Panc1 (cell line): ENCODE data around the gene OSER1. TPM values are rescaled to one million over a fixed set of nuclear protein-coding genes. Genes with fewer than 3 reads are reported as not detected.

Experiments used
- ATAC-seq: fragments of 200-7000 bp; cut with Tn5 transposase; 2 replicates; pipeline ENCODE4 v1.9.1; 2020; ENCODE audit warnings: mild to moderate bottlenecking, moderate library complexity
- BruUV-seq: library from RNA; stranded (reverse); fragments of 400-500 nt; replicated peaks from 2 replicates; lab custom pipeline; 2021; lab: Mats Ljungman, UMichigan
- CTCF ChIA-PET: fragments of 300-600 bp; sonication (Branson Sonifier 250); formaldehyde crosslinking; loops from one replicate; lab custom pipeline; 2022; ENCODE audit warnings: antibody characterized with exemption; lab: Charles Lee
- POLR2A ChIA-PET: fragments of 300-600 bp; sonication (Branson Sonifier 250); formaldehyde crosslinking; loops from one replicate; lab custom pipeline; 2022; ENCODE audit warnings: antibody characterized with exemption; lab: Charles Lee
- DNase-seq: peaks from one replicate; pipeline ENCODE4 v3.0.0-alpha.2; 2010; ENCODE audit warnings: low read depth, low spot score
- H3K27ac ChIP-seq: 2 replicates; pipeline ENCODE4 v1.5.1; 2011; ENCODE audit warnings: mild to moderate bottlenecking, low read length, inconsistent platforms
- H3K27me3 ChIP-seq: fragments of 200-500 bp; sonication (Bioruptor generic); 2 replicates; pipeline ENCODE4 v1.6.0; 2014; ENCODE audit warnings: low read length, inconsistent platforms; ENCODE audit not compliant: control insufficient read depth, insufficient read depth
- H3K36me3 ChIP-seq: fragments of 200-500 bp; sonication (Bioruptor generic); 2 replicates; pipeline ENCODE4 v1.5.1; 2014; ENCODE audit warnings: inconsistent platforms, mild to moderate bottlenecking, low read length, moderate library complexity; ENCODE audit not compliant: control insufficient read depth, insufficient read depth
- H3K4me1 ChIP-seq: 2 replicates; pipeline ENCODE4 v1.5.1; 2011; ENCODE audit warnings: inconsistent platforms, mild to moderate bottlenecking, low read length, moderate library complexity; ENCODE audit not compliant: control insufficient read depth, insufficient read depth
- H3K4me3 ChIP-seq, 2 experiments: 2 replicates each; pipeline ENCODE4 v1.5.1; 2011 to 2012; ENCODE audit warnings: low read depth in 2 of 2, low read length in 2 of 2, mild to moderate bottlenecking in 2 of 2, inconsistent platforms in 1 of 2, moderate library complexity in 1 of 2
- H3K9me3 ChIP-seq: fragments of 200-500 bp; sonication (Bioruptor generic); 2 replicates; pipeline ENCODE4 v1.5.1; 2014; ENCODE audit warnings: low read depth, mild to moderate bottlenecking, inconsistent platforms, low read length, moderate library complexity; ENCODE audit not compliant: control insufficient read depth, insufficient read depth
- POLR2AphosphoS5 ChIP-seq: IDR thresholded peaks from 2 replicates; pipeline ENCODE4 v1.6.1; 2012; ENCODE audit warnings: mild to moderate bottlenecking, low read depth, low read length, moderate library complexity
- SIN3A ChIP-seq: IDR thresholded peaks from 2 replicates; pipeline ENCODE4 v1.6.1; 2012; ENCODE audit warnings: low read depth, mild to moderate bottlenecking, low read length, moderate library complexity, borderline replicate concordance; ENCODE audit not compliant: insufficient read depth
- TCF7L2 ChIP-seq: IDR thresholded peaks from 2 replicates; pipeline ENCODE4 v1.6.1; 2011; ENCODE audit warnings: mild to moderate bottlenecking, low read depth, low read length, inconsistent platforms
- in situ Hi-C: cut with HindIII; loops from 2 replicates; pipeline ENCODE4 v1.10.0; 2016; ENCODE audit warnings: low sequenced_read_pairs, low pct_unique_long_range_greater_than_20kb
- intact Hi-C: fragments of 100-400 bp; cut with micrococcal nuclease; formaldehyde crosslinking; loops from one replicate; pipeline ENCODE4 v1.10.0; 2022; ENCODE audit not compliant: unreplicated experiment
- total RNA-seq: library from RNA; stranded (reverse); gene quantifications from one replicate; pipeline ENCODE4 v1.2.1, GENCODE V29; 2021; ENCODE audit not compliant: unreplicated experiment
- TF ChIP-seq, protein P1 (sequence below): fragments of 450-650 bp; IDR thresholded peaks from 2 replicates; pipeline ENCODE4 v1.5.1; 2017; ENCODE audit warnings: mild to moderate bottlenecking
- TF ChIP-seq, protein P2 (sequence below), 2 experiments: IDR thresholded peaks; 2 replicates each; pipeline ENCODE4 v1.6.1; 2011 to 2012; ENCODE audit warnings: low read depth in 2 of 2, control low read depth in 1 of 2, low read length in 1 of 2, mild to moderate bottlenecking in 1 of 2, moderate library complexity in 1 of 2; ENCODE audit not compliant: insufficient read depth in 1 of 2

OSER1 gene
- total RNA-seq, 1 experiment from 2014 or later: 37.8 TPM

DNA sequence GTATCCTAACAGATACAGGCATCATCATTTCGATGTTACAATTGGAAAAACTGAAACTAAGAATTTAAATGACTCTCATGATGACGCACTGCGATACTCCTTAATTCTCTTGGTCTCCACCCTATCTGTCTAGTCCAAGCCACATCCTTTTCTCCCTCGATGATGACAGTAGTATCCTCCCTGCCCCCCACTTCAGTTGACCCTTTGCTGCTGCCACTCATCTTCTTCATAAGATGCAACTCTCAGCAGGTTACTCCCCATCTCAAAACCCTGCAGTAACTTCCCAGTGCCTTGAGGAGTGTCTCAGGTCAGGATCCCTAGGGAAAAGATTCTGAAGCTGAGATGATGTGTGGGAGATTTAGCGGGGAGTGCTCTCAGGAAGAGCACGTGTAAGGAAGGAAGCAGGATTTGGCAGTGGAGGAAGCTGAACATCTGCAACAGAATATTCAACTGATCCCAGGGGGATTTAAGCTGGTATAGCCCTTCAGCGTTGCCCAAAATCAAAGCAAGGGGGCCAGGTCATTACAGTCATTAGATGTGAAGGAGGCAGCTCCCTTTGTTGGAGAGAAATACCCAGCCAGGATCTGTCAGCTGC lies 39.7 kb downstream of the OSER1 start:
- Histone ChIP-seq H3K9me3 (no peaks in the 10 kb centered on the region), H3K36me3 (no peaks in the 10 kb centered on the region), H3K4me1 (peaks cover 7% of the 10 kb centered on the region), H3K27me3 (0 out of 2 replicates have a peak, but pooled peaks cover 3% of the 10 kb centered on the region), H3K27ac (no peak overlapping the region), H3K4me3 (no peak overlapping the region)
- TF ChIP-seq TCF7L2: no peak
- TF ChIP-seq, protein P1, sequence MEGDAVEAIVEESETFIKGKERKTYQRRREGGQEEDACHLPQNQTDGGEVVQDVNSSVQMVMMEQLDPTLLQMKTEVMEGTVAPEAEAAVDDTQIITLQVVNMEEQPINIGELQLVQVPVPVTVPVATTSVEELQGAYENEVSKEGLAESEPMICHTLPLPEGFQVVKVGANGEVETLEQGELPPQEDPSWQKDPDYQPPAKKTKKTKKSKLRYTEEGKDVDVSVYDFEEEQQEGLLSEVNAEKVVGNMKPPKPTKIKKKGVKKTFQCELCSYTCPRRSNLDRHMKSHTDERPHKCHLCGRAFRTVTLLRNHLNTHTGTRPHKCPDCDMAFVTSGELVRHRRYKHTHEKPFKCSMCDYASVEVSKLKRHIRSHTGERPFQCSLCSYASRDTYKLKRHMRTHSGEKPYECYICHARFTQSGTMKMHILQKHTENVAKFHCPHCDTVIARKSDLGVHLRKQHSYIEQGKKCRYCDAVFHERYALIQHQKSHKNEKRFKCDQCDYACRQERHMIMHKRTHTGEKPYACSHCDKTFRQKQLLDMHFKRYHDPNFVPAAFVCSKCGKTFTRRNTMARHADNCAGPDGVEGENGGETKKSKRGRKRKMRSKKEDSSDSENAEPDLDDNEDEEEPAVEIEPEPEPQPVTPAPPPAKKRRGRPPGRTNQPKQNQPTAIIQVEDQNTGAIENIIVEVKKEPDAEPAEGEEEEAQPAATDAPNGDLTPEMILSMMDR: no peak
- TF ChIP-seq POLR2AphosphoS5: no peak
- TF ChIP-seq SIN3A: no peak
- TF ChIP-seq, protein P2, sequence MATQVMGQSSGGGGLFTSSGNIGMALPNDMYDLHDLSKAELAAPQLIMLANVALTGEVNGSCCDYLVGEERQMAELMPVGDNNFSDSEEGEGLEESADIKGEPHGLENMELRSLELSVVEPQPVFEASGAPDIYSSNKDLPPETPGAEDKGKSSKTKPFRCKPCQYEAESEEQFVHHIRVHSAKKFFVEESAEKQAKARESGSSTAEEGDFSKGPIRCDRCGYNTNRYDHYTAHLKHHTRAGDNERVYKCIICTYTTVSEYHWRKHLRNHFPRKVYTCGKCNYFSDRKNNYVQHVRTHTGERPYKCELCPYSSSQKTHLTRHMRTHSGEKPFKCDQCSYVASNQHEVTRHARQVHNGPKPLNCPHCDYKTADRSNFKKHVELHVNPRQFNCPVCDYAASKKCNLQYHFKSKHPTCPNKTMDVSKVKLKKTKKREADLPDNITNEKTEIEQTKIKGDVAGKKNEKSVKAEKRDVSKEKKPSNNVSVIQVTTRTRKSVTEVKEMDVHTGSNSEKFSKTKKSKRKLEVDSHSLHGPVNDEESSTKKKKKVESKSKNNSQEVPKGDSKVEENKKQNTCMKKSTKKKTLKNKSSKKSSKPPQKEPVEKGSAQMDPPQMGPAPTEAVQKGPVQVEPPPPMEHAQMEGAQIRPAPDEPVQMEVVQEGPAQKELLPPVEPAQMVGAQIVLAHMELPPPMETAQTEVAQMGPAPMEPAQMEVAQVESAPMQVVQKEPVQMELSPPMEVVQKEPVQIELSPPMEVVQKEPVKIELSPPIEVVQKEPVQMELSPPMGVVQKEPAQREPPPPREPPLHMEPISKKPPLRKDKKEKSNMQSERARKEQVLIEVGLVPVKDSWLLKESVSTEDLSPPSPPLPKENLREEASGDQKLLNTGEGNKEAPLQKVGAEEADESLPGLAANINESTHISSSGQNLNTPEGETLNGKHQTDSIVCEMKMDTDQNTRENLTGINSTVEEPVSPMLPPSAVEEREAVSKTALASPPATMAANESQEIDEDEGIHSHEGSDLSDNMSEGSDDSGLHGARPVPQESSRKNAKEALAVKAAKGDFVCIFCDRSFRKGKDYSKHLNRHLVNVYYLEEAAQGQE (IDR thresholded peaks at IDR 0.05; ENCODE audit: insufficient read depth in 1 of 2, low read depth in 2 of 2, low read length in 1 of 2): no peak
- in situ Hi-C loops (no loop called here), intact Hi-C loops (no loop called here)
- BruUV-seq: no TSS peak
- POLR2A ChIA-PET: no interaction called here
- ATAC-seq (no peak), DNase-seq (no peak)
- CTCF ChIA-PET: no interaction called here

DNA sequence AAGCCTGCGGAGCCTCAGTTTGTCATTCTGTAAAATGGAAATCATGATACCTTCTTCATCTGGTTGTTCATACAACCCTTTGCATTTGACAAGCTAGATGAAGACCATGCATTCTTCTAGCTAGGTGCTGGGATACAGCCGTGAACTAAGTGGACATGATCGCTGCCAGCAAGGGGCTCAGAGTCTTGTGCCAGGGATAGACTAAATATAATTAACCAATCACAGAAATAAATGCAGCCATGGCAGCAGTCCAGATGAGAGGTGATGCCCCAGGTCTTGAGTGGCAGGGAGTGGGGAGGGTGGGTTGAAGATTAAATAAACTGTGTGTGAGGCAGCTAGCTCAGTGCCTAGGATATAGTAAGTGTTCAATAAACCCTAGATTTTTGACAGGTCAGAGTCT lies 42.8 kb downstream of the OSER1 start:
- Histone ChIP-seq H3K9me3 (no peaks in the 10 kb centered on the region), H3K4me1 (peaks cover 11% of the 10 kb centered on the region), H3K27me3 (peaks cover 11% of the 10 kb centered on the region; the same call in 1 of the 2 replicates), H3K36me3 (no peaks in the 10 kb centered on the region), H3K4me3 (no peak overlapping the region), H3K27ac (no peak overlapping the region)
- no peak for TF ChIP-seq TCF7L2
- TF ChIP-seq, protein P1: no peak
- TF ChIP-seq POLR2AphosphoS5: no peak
- no peak for TF ChIP-seq SIN3A
- TF ChIP-seq, protein P2 (IDR thresholded peaks at IDR 0.05; ENCODE audit: insufficient read depth in 1 of 2, low read depth in 2 of 2, low read length in 1 of 2): no peak
- intact Hi-C loops (no loop called here), in situ Hi-C loops (no loop called here)
- no TSS peak for BruUV-seq
- no peak for ATAC-seq
- POLR2A ChIA-PET: no interaction called here
- CTCF ChIA-PET: no interaction called here
- DNase-seq: no peak
